ENCODE data around the gene CDCA7L.
"Not testable (repeated sequence)": the region's sequence is repeated elsewhere in the genome, so short reads cannot be mapped to it uniquely, and the experiment has no call there.

CDCA7L gene

DNA sequence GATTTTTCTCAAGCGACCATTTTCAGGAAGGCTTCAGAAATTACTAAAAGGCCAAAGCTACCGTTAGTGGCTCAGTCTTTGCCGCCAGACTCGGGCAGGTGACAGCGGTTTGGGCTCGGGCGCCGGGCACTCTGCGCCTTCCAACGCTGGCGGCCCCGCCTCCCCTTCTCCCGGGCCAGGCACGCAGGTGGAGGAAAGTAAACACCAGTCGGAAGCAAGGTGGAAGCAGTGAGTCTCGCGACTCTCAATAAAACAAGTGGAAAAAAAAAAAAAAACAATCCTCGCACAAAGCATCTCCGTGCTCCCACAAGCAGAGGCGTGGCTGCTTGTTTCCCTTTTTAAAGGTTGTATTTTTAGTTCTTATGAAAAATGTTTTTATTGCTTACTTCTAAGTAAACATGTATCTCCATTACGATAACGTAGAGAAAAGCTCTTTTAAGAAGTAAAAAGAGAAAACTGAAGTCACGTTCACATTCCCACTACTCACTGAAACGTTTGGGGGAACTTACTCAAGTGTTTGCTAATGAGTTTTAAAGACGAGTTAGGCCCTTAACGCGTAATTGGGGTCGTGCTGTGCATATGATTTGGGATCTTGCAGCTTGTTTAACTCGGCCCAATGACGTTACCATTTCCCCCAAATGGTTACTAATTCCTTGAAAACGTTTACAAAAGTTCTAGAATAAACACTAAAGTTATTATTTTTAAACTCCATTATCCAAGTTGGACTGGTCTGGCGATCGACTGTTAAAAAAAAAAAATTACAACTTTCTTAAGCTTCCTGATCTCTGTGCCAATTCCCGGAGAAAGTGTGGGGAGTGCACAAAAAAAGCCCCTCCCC lies 864 bp downstream of the CDCA7L start:
- peak; percentile 84 for DNase-seq (ENCODE audit: low spot score)

DNA sequence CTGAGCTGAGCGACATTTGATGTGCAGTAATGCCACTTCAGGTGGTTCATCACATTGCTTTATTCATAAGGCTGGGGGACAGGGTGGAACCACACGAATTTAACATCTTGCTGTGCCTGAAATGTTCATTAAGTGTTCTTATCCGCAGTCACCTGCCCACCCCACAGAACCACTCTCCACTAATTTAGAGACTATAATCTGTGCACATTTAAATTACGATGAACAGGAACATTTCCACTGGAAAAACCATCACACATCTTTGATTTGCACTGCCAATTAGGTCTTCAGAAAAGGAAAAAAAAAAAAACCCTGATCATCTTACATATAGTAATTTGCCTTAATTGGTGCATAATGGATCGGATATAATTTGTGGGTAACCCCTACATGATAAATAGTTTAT lies 2.3 kb downstream of the CDCA7L start:
- DNase-seq (ENCODE audit: low spot score), result no peak

DNA sequence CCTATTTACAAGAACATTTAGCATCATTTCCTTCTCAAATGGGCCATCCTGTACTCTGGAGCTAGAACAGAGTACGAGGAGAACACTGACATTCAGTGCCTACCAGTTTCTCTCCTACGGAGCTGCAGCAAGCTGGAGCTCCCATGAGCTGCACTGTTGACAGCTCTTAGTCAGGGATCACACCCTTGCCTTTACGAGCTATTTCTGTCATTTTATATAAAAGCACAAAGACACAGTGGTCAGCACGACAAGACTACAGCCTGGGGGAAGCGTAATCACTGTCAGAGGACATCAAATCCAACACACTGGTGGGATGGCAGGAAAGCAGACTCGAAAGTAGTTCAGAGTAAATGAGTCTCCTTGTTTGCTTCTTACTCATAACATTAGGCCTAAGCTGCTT lies 2.7 kb downstream of the CDCA7L start:
- no peak for DNase-seq (ENCODE audit: low spot score)

DNA sequence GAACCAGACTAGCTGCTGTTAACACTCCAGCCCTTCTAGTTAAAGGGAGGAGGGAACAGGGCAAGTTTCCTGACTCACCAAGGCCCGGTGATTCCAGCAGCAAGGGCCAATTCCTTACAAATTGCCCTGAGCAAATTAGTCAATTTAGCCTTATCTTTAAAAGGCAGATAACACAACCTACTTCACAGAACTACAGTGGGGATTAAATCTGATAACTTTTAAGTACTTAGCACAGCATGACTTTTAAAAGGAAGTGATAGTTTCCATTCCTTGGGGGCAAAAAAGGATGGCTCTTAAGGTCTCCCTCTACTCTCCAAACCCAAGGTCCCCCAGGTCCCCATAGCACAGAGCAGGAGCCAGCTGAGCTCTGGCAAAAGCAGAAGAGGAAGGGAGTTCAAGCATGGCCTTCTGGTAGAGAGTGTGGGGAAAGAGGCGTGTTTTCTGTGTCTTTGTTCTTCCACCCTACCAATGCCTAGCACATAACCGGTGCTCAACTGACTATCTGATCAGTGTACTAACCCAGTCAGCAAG lies 4.0 kb downstream of the CDCA7L start:
- DNase-seq (ENCODE audit: low spot score), result peak; percentile 74

GRCh38 chr7:21939858-21940372 lies 5.8 kb downstream of the CDCA7L start:
- DNase-seq (ENCODE audit: low spot score), result no peak

- DNase-seq (ENCODE audit: low spot score), result no peak
Measured at GRCh38 chr7:21939136-21939857, 6.4 kb downstream of the CDCA7L start.

GRCh38 chr7:21938463-21938862 lies 7.2 kb downstream of the CDCA7L start:
- no peak for DNase-seq (ENCODE audit: low spot score)

GRCh38 chr7:21934808-21935207 lies 10.9 kb downstream of the CDCA7L start:
- DNase-seq (ENCODE audit: low spot score), result no peak

DNA sequence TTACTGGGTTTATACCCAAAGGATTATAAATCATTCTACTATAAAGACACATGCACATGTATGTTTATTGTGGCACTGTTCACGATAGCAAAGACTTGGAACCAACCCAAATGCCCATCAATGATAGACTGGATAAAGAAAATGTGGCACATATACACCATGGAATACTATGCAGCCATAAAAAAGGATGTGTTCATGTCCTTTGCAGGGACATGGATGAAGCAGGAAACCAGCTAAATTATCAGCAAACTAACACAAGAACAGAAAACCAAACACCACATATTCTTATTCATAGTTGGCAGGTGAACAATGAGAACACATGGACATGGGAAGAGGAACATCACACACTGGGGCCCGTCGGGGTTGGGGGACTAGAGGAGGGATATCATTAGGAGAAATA lies 12.4 kb downstream of the CDCA7L start:
- not testable (repeated sequence) for DNase-seq (ENCODE audit: low spot score)

- no peak for DNase-seq (ENCODE audit: low spot score)
Measured at GRCh38 chr7:21927693-21928092, 18.0 kb downstream of the CDCA7L start.

DNA sequence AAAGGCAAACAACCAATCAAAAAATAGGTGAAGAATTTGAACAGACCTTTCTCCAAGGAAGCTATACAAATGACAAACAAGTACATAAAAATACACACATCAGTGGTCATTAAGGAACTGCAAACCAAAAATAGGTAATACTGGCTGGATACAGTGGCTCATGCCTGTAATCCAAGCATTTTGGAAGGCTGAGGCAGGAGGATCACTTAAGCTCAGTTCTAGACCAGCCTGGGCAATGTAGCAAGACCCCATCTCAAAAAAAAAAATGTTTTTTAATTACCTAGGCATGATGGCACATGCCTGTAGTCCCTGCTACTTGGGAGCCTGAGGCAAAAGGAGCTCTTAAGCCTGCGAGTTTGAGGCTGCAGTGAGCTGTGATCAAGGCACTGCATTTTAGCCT lies 19.3 kb downstream of the CDCA7L start:
- DNase-seq (ENCODE audit: low spot score), result no peak

DNA sequence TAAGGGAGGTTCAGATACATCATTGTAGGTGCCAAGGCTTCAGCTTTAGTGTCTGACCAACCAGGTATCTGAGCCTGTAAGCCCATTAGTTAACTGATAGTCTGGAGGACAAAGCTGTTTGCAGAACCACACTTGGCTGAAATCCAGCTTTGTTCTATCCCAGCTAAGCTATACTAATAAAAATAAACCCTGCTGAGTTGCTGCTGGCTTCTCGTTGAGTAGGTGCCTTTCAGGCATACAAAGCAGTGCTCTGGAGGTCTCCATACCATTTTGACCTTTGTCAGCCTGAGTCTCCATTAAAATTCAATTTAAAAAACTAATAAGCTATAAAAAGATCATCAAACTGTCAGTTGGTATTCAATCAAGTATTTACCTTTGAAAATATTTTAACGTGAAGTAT lies 22.0 kb downstream of the CDCA7L start:
- no peak for DNase-seq (ENCODE audit: low spot score)

DNA sequence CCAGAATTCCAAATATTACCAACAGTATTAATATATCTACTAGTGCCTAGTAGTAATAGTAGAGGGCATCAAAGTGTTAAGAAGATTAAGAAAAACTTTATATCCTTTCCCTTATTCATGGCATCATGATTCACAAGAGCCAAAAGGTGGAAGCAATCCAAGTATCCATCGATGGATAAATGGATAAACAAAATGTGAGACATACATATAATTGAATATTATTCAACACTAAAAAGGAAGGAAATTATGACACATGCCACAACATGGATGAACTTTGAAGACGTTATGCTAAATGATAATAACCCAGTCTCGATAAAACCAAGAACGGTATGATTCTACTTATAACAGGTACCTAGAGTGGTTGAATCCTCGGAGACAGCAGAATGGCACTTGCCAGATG lies 23.1 kb downstream of the CDCA7L start:
- DNase-seq (ENCODE audit: low spot score), result no peak

GRCh38 chr7:21920936-21921335 lies 24.8 kb downstream of the CDCA7L start:
- DNase-seq (ENCODE audit: low spot score), result no peak

DNA sequence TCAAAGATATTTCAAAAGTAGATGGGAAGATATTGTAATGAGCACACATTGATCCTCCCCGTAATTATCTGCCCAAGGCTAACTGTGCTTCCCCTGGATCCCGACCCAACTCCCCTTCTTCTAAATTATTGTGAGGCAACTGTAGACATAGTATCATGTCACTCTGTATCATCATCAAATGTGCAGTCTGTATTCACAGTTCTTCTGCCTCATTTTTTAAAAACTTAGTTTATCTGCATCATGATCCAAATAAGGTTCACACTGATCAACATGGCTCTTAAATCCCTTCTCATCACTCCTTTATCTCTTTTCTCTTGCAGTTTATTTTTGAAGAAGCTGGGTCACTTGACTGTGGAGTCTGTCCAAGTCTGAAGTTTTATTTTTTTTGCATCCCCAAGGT lies 27.5 kb downstream of the CDCA7L start:
- DNase-seq (ENCODE audit: low spot score), result no peak

GRCh38 chr7:21916629-21917028 lies 29.1 kb downstream of the CDCA7L start:
- no peak for DNase-seq (ENCODE audit: low spot score)

DNA sequence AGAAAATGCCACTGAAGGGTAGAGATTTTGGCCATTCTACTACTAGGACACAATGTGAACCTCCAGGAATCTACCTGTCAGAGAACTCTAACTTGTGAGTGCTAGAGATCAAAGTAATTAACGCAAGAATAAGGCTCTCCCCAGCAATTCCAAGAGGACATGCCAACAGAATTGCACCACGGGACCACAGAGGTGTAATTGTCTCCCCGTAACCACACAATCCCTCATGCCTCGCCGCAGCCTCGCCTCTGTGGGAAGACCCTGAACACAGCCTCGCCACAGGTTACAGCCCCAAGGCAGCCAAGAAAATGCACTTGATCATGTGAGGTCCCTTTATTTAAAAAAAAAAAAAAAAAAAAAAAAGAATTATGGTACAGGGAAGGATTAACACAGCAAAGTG lies 29.5 kb downstream of the CDCA7L start:
- no peak for DNase-seq (ENCODE audit: low spot score)

- no peak for DNase-seq (ENCODE audit: low spot score)
Measured at GRCh38 chr7:21915140-21915539, 30.6 kb downstream of the CDCA7L start.

DNA sequence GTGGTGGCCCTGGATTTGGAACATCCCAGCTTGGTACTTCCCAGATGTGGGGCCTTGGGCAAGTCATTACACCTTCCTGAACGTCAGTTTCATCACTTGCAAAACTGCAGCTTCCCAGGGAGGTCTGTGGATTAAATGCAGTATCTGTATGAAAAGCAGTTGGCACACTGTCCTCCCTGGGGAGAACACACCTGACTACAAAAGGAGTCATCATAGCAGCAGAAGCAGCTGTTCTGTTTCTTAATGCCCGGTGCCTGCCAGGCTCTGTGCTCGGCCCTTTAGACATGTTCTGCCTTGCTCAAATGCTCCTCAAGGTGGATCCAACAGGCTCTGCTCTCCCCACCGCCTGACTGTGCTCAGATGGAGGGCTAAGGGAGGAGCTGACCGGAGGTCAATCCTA lies 31.0 kb downstream of the CDCA7L start:
- DNase-seq (ENCODE audit: low spot score), result no peak

DNA sequence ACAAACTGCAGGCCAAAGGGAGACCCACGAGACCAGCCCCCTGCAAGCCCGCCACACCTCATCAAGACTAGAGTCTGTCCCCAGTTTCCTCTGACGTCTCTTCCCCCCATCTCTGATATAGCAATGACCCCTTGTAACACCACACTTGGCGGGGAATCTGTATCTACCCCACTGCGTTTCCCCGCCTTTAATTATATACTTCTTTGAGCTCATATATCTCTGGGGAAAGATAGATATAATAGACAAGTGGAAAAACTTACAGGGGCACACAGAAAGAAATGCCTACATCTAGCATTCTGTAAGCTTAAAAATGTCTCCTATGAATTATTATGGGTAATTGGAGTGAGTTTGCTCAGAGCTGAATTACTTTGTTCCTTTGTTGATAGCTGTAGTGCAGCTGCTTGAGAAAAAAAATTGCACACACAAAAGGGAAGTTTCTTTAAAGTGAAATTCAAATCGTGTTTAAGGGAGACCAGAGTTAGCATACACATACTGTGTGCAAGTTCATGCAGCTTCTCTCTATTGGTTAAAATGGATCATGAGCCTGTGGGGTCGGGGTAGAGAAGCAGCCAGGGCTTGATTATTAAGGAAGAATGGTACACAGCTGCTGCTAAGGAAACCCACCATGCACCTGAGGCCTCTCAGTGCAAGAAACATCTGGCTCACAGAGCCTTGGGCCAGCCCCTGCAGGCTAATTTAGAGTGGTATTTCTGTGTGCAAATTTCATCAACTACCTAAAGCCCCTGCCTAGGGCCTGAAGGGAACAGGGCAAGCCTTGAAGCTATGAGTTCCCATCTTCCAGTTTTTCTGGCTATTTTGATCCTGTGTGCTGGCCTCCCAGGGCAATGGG lies 32.5 kb downstream of the CDCA7L start:
- DNase-seq (ENCODE audit: low spot score), result peak; percentile 42

DNA sequence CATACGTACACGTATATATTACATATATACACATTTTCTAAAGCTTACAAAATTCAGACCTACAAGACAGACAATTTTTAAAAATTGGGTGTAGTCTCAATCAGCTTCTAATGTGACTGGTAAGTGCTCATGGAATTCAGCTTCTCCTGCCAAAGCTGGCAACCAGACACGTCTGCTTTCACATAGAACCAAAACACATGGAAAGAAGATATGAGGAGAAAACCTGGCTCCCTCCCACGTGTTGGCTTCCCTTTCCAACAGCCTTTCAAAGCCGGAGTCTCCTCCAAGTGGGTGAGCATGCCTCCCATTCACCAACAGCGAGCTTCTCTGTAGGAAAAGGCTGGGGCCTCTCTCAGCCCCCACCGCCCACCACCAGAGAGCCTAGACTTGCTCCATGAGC lies 33.4 kb downstream of the CDCA7L start:
- DNase-seq (ENCODE audit: low spot score), result no peak

DNA sequence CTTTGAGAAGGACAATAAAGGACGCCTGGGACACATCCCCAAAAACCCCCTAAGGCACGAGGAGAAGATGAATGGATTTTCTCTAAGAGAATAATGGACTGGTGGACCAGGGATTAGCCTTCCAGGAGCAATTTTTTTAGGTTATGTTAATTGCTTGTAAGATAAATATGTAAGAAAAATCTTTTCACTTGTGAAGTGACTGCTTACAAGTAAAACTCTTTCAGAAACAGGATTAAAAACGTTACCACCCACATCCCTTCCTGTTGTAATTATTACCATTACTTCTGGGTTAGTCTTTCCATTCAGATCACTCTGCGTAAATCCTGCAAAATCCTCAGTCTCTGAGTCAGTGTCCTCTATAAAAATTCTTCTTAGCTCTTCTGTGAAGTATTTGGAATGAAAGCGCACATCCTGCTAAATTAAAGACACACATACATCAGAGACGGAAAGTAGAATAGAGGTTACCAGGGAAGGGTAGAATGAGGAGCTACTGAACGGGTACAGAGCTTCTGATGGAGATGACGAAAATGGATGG lies 34.3 kb downstream of the CDCA7L start:
- no peak for DNase-seq (ENCODE audit: low spot score)
